NOMO-1 (cell line): ENCODE data around the gene HDDC3.

Experiments
- DNase-seq, 2 experiments: peaks; one replicate each; lab custom pipeline; 2025; ENCODE audit not compliant: unreplicated experiment in 2 of 2; lab: John Stamatoyannopoulos, UW

Gene HDDC3

DNA sequence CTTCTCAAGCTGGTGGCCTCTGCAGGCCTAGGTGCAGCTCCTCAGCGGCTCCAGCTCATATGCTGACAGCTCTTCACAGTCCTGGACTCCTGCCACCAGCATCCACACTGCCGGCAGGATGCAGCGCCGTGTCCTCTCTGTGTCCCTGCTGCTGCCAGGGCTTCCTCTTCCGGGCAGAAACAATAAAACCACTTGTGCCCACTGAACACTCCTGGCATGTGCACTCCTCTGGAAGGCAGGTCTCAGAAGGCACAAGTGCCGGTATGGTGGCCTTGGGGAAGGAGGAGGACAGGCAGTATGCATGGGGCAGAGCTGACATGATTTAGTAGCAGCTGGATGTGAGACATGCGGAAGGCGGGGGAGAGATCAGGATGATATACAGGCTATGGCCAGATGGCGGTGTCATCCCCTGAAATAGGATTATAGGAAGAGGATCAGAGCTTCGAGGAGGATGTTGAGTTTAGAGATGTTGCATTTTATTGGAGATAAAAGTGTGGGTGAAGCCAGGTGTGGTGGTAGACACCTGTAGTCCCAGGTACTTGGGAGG lies 36.7 kb downstream of the HDDC3 start:
- no peak for DNase-seq

DNA sequence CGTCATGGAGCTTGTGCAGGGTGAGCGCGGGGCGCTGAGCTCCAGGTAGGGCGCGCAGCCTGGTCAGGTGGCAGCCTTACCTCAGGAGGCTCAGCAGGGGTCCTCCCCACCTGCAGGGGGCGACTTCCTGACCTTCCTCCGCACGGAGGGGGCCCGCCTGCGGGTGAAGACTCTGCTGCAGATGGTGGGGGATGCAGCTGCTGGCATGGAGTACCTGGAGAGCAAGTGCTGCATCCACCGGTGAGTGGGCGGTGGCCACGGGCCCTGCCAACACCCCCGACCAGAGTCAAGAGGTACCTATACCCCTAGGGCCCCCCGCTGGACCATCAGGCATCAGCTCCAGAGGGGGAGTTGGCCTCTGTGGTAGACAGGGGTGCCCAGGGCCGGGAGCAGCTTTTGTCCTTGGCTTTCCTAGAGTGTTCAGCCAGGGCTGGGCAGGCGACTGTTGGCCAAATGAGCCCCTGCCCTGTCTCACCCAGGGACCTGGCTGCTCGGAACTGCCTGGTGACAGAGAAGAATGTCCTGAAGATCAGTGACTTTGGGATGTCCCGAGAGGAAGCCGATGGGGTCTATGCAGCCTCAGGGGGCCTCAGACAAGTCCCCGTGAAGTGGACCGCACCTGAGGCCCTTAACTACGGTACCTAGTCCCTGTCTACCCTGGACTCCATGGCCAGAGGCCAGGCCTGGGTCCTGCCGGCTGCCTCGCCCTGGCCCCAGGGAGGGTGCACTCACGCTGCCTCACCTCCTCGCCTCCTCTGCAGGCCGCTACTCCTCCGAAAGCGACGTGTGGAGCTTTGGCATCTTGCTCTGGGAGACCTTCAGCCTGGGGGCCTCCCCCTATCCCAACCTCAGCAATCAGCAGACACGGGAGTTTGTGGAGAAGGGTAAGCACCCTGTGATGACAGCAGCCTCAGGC lies 38.9 kb downstream of the HDDC3 start:
- no peak for DNase-seq

DNA sequence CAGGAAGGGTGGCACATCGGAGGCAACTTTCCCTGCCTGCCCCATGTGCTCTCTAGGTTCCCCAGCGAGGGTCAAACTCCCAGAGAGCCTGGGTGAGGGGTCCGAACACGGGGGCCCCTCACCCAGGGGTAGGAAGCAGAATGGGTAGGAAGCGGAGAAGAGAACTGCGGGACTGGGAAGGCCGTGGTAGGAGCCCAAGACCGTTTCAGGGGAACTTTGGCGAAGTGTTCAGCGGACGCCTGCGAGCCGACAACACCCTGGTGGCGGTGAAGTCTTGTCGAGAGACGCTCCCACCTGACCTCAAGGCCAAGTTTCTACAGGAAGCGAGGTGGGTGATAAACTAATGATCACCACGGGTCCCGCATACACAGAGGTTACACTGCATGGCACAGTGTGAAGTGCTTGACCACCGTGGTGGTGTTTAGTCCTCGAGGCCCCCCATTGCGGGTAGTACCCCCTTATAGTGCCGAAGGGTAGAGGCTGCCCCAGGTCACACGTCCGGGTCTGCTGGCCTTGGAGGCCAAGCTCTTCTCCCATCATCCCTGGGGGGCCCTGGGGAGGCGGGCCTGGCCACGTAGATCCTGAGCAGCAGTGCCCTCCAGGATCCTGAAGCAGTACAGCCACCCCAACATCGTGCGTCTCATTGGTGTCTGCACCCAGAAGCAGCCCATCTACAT lies 39.7 kb downstream of the HDDC3 start:
- no peak for DNase-seq

DNA sequence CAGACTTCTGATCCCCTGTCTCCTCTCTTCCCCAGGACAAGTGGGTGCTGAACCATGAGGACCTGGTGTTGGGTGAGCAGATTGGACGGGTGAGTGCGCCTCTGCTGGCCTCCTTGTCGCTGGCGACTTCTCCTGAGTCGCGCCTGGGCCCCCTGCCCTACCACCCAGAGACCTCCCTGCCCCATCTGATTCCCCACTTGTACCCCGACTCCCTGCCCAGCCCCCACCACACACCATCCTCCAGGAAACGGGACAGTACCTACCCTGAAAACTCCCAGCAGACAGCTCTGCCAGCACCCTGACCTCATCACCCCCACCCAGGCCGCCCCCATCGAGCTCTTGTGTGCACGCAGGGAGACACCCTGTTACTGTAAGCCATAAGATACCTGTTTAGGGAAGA lies 40.3 kb downstream of the HDDC3 start:
- DNase-seq = no peak

DNA sequence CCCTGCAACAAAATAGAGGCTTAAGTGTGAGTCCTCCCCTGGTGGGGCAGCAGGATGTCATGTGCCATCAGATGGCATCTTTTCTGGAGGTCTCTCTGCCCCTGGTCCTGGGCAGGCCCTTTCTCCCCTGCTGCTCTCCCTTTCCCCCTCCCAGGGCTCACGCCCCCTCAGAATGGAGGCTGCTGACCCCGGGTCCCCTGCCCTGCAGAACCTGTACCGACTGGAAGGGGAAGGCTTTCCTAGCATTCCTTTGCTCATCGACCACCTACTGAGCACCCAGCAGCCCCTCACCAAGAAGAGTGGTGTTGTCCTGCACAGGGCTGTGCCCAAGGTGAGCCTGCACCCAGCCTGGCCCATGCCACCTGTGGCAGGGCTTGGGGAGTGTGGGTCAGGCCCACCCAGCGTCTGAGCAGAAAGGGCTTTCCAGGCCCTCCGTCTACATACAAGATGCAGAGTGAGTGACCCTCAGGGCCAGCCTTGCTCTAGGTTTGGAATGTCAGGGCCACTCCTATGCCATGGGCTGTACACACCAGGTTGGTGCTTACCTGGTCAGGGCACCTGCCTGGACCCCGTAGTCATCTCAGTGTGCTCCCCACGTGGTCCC lies 40.9 kb downstream of the HDDC3 start:
- DNase-seq = no peak

DNA sequence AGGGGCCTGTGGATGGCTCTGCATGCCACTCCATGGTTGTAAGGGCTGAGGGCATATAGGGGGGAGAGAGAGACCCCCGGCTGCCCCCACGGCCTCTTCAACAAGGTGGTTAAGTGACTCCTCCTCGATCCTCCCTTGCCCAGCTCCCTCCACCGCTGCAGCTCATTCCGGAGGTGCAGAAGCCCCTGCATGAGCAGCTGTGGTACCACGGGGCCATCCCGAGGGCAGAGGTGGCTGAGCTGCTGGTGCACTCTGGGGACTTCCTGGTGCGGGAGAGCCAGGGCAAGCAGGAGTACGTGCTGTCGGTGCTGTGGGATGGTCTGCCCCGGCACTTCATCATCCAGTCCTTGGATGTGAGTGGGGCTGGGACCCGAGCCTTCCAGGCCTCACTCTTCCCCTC lies 41.5 kb downstream of the HDDC3 start:
- DNase-seq = no peak

DNA sequence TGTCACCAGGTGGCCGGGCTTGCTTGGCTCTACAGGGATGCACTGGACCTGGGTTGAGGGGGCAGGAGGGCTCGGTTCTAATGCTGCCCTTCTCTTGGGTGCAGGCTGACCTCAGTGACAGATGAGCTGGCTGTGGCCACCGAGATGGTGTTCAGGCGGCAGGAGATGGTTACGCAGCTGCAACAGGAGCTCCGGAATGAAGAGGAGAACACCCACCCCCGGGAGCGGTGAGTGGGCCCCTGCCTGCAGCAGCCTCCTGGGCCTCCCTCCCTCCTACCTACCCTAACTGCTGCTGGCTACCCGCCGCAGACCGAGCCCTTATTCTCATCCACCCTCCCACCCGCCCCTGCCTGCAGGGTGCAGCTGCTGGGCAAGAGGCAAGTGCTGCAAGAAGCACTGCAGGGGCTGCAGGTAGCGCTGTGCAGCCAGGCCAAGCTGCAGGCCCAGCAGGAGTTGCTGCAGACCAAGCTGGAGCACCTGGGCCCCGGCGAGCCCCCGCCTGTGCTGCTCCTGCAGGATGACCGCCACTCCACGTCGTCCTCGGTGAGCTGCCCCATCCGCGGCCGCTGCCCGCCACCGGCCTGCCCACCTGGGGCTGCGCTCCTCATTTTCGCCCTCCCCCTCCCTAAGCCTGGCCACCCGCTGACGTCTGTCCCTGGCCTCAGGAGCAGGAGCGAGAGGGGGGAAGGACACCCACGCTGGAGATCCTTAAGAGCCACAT lies 42.5 kb downstream of the HDDC3 start:
- DNase-seq = no peak

DNA sequence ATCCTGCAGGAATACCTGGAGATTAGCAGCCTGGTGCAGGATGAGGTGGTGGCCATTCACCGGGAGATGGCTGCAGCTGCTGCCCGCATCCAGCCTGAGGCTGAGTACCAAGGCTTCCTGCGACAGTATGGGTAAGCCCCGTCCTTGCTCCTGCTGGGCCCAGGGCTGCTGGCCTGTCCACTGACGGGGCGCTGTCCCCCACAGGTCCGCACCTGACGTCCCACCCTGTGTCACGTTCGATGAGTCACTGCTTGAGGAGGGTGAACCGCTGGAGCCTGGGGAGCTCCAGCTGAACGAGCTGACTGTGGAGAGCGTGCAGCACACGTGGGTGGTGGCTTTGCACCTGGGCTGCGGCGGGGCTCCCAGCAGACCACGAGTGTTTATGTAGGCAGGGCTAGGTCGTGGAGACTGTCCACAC lies 43.0 kb downstream of the HDDC3 start:
- DNase-seq = no peak

DNA sequence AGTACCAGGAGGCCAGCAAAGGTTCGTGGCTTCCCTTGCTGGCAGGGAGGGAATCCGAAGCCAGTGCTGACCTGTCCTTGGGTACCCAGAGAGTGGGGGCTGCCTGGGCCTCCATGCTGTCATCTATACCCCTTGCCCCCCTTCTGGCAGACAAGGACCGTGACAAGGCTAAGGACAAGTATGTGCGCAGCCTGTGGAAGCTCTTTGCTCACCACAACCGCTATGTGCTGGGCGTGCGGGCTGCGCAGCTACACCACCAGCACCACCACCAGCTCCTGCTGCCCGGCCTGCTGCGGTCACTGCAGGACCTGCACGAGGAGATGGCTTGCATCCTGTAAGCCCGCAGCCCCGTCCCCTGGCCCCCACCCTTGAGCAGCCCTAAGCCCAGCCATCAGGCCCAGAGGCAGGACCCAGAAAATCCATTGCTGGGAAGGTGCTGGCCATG lies 45.3 kb downstream of the HDDC3 start:
- no peak for DNase-seq

DNA sequence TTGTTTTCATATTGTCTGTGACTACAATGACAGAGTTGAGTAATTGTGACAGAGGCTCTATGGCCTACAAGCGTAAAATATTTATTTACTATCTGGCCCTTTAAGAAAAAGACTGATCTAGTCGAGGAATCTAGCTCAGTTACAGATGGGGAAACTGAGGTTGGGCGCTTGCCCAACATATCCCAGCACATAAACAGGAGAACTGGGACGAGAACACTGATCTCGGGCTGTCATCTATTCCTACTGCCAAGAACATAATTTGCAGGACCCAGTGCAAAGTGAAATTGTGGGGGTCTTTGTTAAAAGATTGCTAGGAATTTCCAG lies 46.1 kb downstream of the HDDC3 start:
- DNase-seq = no peak

DNA sequence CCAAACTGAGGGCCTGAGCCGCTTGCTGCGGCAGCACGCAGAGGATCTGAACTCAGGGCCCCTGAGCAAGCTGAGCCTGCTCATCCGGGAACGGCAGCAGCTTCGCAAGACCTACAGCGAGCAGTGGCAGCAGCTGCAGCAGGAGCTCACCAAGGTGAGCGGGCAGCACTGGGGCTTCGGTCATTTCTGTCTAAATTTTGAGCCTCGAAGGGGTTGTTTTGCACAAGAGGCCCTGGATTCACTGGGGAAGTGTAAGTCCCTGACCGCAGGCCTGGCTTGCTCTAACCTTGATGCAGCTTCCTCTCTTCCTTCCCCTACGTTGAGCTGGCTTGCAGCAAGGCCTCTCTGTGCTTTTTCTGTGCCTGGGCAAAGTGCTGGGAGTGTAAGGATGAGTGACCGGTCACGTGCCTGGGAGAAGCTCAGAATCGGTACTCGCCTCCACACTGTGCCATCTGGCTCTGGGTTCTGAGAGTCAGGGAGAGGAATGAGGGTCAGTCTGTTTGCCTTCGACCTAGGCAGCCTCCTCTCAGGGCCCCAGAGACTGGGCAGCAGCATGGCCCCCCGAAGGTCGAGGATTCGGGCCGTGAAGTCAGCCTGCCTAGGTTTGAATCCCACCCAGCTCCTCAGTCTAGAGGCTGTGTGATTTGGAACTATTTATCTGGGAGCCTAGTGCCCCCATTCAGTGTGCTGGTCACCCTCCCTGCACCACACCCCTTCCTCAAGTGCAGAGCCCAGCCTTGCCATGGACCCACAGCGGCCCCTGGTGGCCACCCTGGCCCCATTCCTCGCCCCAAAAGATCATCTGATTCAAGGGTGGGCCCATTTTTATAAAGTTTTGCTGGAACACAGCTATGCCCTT lies 46.7 kb downstream of the HDDC3 start:
- DNase-seq = peak; percentile 84 to 85

DNA sequence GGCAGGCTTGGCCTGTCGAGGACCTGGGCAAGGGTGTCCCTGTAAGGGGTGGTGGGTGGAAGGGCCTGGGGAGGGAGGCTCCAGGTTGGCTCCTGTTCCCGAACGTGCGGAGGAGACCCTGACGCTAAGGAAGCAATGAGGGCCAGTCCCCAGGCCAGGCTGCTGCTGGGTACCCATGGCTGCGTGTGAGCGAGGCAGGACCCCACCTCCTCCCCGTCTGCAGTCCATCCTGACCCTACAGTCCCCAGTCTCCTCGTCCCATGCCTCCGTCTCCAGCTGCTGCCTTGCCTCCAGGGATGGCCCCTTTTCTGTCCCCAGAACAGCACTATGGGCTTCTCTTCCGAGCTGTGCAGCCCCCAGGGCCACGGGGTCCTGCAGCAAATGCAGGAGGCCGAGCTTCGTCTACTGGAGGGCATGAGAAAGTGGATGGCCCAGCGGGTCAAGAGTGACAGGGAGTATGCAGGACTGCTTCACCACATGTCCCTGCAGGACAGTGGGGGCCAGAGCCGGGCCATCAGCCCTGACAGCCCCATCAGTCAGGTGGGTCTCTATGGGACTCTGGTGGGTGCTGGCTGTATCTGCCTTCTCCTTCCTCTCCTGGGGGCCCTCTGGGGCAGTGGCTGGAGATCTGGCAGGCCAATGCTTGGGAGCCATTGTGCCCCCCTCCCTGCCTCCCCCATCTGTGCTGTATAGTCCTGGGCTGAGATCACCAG lies 47.5 kb downstream of the HDDC3 start:
- no peak for DNase-seq

DNA sequence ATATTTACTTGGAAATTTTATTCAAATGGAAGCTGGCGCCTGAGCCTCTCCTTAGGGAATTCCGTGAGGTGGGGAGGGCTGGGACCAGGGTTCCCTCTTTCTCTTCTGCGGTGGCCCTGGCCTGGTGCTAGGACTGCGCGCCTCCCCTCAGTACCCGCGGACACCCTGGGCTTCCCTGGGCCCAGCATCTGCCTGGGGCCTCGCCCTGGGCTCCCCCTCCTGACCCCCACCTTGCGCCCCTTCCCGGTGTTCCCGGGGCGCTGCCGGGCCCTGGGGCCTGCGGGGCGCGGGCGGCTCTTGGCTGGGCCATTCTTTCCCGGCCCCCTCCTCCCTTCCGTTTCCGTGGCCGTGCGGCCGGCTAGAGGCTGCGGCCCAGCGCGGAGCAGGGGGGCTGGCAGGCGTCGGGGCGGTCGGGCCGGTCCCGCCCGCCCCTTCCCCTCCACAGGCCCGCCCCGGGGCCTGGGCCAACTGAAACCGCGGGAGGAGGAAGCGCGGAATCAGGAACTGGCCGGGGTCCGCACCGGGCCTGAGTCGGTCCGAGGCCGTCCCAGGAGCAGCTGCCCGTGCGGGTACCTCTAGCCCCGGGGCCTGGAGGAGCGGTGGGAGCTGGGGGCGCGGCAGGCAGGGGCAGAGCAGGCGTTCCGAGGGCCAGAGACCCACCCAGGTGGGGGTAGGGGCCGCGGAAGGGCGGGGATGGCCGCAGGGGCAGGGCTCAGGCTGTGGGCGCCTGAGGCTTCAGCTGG lies 48.2 kb downstream of the HDDC3 start, which contains the start of gene FES:
Gene FES (plus strand): TSS at position 529 of the 743 bp plus-strand sequence. CDS start 542 bp downstream, outside the sequence.
- peak; percentile 64 to 84 for DNase-seq

DNA sequence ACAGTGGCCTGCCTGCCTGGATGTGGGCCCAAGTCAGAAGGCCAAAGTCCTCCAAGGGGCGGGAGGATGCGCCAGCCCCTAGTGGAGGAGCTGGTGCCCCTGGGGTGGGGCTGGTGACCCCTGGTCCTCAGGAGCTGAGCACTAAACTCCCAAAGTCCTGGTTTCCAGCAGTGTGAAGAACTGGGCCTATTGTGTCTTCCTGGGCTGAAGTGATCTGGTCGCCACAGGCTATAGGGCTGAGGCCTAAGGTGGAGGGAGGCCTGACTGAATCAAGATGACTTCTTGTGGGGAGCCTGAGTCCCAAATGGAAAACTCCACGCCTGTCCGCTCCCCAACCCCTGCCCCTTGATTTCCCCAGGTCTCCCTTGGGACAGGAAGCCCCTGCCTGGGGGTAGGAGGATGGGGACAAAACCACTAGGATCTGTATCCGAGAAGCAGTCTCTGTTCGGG lies 48.8 kb downstream of the HDDC3 start:
- no peak for DNase-seq

DNA sequence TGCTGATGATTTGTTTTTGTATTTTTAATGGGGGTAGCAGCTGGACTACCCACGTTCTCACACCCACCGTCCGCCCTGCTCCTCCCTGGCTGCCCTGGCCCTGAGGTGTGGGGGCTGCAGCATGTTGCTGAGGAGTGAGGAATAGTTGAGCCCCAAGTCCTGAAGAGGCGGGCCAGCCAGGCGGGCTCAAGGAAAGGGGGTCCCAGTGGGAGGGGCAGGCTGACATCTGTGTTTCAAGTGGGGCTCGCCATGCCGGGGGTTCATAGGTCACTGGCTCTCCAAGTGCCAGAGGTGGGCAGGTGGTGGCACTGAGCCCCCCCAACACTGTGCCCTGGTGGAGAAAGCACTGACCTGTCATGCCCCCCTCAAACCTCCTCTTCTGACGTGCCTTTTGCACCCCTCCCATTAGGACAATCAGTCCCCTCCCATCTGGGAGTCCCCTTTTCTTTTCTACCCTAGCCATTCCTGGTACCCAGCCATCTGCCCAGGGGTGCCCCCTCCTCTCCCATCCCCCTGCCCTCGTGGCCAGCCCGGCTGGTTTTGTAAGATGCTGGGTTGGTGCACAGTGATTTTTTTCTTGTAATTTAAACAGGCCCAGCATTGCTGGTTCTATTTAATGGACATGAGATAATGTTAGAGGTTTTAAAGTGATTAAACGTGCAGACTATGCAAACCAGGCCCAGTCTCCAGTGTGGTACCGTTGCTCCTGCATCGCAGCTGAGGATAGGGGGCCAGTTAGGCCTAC lies 49.4 kb downstream of the HDDC3 start:
- no peak for DNase-seq

DNA sequence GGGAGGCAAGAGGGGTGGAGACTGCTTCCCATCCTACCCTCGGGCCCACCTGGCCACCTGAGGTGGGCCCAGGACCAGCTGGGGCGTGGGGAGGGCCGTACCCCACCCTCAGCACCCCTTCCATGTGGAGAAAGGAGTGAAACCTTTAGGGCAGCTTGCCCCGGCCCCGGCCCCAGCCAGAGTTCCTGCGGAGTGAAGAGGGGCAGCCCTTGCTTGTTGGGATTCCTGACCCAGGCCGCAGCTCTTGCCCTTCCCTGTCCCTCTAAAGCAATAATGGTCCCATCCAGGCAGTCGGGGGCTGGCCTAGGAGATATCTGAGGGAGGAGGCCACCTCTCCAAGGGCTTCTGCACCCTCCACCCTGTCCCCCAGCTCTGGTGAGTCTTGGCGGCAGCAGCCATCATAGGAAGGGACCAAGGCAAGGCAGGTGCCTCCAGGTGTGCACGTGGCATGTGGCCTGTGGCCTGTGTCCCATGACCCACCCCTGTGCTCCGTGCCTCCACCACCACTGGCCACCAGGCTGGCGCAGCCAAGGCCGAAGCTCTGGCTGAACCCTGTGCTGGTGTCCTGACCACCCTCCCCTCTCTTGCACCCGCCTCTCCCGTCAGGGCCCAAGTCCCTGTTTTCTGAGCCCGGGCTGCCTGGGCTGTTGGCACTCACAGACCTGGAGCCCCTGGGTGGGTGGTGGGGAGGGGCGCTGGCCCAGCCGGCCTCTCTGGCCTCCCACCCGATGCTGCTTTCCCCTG lies 50.2 kb downstream of the HDDC3 start:
- no peak for DNase-seq
